Eye (tissue), 1 donor: ENCODE data around the gene RHCE.
"Not testable (repeated sequence)": the region's sequence is repeated elsewhere in the genome, so short reads cannot be mapped to it uniquely, and the experiment has no call there.

Experiments
- DNase-seq: peaks from one replicate; pipeline ENCODE4 v3.0.0-alpha.2; 2015

Gene RHCE

DNA sequence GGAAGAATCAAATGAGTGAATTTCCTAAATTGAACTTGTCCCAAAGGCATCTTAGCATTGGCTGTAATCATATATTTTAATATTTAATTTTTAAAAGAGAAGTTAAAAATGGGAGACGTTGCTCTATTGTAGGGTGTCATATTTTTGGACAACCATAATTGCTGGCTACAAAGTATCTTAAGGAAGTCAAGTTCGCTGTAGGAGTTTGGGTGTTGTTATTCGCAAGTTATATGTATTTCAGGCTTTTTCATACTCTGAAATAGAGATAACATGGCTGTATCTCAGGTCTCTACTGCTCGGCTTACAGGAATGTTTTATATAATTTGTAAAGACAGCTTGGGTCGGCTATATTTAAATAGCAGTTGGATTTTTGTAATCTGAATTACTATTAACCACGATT, 81.6 kb downstream of the RHCE start:
- DNase-seq, result no peak

DNA sequence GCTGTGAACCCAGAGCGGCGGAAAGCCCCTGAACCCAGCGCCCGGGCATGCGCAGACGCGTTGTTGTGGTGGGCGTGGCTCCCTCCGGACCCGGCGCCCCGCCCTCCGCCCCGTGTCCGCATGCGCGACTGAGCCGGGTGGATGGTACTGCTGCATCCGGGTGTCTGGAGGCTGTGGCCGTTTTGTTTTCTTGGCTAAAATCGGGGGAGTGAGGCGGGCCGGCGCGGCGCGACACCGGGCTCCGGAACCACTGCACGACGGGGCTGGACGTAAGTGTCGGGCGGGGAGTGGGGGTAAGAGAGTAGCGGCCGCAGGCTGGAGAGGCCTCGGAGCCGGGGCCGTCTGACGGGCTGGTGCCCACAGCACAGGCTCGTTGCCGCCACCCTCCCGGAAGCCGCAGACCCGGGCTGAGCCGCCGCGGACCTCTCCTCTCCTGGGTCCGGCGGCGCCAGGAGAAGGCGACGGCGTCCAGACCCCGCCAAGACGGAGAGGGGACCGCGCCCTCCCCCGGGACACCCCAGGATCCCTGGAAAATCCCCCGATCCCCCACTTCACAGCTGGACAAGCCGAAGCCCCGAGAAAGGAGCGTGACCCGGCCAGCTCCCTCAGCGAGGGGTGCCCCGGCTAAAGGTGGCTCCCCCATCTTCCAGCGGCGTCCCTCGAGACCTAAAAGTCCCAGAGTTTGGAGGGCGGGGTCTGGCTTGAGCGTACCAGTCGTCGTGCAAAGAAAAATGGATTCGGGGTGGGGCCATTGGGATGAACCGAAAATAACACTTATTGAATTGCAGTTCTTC, 82.2 kb downstream of the RHCE start, which contains the start of gene TMEM50A:
Gene TMEM50A, plus strand, starts transcription at position 147 of the 794 bp plus-strand sequence. CDS start 2,153 bp downstream, outside the sequence.
- peak; percentile 96 for DNase-seq

DNA sequence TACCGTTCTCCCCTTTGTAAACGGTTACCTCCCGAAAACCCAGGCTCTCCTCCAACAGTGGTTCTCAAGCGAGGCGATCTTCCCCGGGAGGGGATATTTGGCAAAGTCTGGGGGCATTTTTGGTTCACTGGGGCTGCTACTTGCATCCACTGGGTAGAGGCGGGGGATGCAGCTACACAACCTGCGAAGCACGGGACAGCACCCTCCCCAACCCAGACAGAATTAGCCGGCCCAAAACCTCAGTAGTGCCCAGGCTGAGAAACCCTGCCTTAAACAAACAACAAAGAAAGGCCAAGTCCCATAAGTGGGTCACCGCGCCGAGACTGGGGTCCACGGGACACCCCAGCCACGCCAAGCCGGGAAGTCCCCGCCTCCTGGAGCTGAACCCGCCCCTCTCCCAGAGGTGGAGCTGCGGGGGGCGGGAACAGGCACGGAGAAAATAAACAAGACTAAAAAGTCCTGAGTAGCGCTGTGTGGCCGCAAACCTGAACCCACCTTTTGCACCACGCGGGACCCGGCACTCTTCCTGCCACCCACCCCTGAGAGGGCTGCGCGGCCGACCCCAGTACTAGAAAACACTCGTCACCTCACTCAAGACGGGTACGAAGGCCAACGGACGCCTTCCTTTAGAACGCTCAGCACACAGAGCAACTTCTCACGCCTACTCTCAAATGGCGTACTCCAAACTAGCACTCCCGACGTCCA, 83.0 kb downstream of the RHCE start:
- DNase-seq, result peak; percentile 65

DNA sequence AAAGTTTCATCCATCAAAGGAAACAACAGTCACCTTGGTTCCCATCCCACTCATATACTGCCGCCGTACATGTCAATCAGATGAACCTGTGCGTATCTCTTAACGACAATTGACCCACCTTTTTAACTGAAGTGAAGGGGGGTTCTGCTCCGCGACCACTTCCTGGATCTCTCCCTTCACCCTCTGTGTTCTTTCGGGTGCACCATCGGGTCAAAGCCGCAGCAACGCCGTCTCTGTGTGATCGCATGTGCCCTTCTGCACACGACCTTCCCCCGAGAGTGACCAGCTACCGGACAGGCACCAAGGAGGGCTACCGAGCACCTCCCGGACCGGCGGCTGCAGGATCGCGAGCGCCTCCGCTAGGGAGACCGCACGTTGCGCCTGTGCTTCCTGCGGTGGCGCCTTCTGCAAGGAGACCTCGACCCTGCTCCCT, 83.7 kb downstream of the RHCE start:
- peak; percentile 35 for DNase-seq

DNA sequence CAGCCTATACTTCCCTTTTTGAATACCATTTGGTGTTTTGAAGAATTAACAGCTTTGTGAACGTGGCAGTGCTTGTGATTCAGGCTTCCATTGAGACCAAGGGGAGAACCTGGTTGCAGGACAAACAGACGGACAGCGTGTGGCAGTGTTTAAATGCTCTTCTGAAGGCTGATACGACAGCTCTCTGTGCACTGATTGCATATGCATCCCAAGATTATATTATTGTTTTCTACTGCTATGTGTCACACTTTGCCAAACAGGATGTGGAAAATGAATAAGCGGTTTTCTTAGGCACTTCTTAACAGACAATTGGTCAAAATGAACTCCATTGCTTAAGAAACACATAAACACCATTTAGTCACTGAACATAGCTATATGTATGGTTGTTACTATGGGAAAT, 90.7 kb downstream of the RHCE start:
- DNase-seq, result not testable (repeated sequence)

DNA sequence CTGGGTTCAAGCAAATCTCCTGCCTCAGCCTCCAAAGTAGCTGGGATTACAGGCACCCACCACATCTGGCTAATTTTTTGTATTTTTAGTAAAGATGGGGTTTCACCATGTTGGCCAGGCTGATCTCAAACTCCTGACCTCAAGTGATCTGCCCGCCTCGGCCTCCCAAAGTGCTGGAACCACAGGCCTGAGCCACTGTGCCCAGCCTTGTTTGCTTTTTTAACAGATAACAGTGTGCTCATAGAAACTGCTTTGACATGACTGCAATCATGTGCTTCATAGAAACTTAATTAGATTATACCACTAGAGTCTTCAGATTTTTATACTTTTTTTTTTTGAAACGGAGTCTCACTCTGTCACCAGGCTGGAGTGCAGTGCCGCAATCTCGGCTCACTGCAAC, 91.3 kb downstream of the RHCE start:
- not testable (repeated sequence) for DNase-seq

DNA sequence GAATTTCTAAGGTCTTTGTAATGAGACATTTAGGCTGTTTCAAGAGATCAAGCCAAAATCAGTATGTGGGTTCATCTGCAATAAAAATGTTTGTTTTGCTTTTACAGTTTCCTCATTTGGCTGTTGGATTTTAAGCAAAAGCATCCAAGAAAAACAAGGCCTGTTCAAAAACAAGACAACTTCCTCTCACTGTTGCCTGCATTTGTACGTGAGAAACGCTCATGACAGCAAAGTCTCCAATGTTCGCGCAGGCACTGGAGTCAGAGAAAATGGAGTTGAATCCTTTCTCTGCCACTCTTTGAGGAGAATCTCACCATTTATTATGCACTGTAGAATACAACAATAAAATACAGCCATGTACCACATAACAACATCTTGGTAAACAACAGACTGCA, 91.8 kb downstream of the RHCE start:
- not testable (repeated sequence) for DNase-seq

DNA sequence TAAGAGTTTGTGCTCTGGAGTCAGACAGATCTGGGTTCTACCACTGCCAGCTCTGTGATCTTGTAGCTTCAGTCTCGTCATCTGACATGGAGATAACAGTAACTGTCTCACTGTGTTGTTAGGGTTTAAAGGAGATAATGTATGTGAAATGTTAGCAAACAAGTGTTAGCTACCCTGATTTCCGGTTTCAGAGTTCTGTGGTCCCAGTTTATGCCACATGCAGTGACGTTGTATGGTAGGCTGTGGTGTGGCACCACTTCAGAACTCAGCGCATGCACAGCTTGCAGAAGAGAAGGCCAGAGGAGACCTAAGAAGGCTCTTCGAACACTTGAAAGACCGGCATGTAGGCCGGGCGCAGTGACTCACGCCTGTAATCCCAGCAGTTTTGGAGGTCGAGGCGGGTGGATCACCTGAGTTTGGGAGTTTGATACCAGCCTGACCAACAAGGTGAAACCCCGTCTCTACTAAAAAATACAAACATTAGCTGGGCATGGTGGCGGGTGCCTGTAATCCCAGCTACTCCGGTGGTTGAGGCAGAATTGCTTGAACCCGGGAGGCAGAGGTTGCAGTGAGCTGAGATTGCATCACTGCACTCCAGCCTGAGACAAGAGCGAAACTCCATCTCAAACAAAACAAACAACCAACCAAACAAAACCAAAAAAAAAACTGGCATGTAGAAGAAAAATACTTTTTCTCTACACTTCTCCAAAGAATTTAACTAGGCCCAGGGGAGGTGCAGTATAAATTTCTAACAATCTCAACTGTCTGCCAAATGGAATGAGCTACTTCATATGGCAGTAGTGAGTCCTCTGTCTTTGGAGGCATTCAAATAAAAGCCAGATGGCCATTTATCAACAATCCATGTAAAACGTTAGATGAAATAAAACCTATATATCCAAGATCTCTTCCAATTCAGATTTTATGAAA, 92.5 kb downstream of the RHCE start:
- not testable (repeated sequence) for DNase-seq

DNA sequence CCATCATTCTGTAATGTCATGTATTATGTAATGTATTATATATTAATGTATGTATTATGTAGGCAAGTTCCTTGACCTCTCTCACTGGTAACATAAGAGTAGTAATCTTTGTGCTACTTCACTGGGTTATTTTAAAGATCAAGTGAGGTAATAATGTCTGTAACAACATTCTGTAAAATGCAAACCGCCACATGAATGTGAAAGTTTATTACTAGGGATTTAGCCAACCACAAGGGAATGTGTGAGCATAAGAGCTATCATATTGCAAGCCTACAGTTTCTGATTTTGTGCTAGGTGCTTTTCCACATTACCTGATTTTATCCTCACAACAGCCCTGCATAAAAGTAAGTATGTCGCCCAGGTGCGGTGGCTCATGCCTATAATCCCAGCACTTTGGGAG, 96.2 kb downstream of the RHCE start:
- DNase-seq, result not testable (repeated sequence)

DNA sequence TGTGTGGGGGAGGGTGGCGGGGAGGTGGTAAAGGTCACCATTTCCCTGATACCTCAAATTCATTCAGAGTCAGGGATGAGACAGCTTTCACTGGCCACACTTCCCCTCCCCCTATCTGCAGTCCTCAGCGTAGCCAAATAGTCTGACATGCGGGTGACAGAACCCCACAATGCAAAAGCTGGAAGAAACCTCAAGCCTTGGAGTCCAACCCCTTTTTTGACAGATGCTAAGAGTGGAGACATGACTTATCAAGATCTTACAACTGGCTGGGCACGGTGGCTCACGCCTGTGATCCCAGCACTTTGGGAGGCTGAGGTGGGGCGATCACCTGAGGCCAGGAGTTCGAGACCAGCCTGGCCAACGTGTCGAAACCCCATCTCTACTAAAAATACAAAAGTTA, 98.5 kb downstream of the RHCE start:
- DNase-seq, result not testable (repeated sequence)

DNA sequence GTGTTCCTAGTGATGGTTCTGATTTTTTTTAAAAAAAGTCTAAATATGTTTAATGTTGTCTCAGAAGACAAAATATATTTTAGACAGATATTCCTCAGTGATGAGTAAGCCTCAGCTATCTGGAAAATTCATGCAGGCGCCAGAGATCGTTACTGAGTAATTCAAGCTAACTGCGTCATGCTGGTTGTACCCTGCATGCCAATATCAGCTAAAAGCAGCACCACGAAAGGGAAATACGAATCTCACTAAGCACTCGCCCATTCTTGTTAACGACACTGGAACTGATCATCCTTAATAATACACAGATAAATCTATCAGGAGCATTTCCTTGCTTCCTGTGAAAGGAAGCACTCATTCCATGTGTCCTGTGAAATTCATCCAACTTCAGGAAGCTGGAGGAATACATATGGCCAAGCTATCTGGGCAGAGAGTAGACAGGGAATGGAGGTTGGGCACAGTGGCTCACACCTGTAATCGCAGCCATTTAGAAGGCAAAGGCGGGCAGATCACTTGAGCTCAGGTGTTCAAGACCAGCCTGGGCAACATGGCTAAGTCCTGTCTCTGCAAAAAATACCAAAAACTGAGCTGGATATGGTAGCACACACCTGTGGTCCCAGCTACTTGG, 100.2 kb downstream of the RHCE start:
- DNase-seq, result peak; percentile 1

DNA sequence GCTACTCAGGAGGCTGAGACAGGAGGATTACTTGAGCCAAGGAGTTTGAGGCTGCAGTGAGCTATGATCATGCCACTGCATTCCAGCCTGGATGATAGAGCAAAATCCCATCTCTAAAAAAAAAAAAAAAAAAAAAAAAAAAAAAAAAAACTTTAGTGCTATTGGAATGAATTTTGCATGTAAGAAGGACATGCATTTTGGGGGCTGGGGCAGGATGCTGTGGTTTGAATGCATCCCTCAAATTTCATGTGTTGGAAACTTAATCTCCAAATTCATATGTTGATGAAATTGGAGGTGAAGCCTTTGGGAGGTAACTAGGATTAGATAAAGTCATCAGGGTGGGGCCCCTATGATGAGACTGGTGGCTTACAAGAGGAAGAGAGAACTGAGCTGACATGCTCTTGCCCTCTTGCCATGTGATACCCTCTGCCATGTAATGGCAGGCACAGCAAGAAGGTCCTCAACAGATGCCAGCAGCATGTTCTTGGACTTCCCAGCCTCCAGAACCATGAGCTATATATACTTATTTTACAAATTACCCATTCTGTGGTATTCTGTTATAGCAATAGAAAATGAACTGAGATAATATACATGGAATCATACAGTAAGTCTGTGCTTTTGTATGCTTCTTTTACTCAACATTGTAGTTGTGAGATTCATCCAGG, 107.7 kb downstream of the RHCE start:
- not testable (repeated sequence) for DNase-seq
